ENCODE results near the gene MAPK11. TPM values are rescaled to one million over a fixed set of nuclear protein-coding genes. Genes with fewer than 3 reads are reported as not detected.

MAPK11 gene
- total and polyA plus RNA-seq, 10 of the 15 experiments (the other 5 are each of a cell fraction or from before 2014, with no cell fraction given), result 0.05 to 12.8 (median 3.7) TPM

DNA sequence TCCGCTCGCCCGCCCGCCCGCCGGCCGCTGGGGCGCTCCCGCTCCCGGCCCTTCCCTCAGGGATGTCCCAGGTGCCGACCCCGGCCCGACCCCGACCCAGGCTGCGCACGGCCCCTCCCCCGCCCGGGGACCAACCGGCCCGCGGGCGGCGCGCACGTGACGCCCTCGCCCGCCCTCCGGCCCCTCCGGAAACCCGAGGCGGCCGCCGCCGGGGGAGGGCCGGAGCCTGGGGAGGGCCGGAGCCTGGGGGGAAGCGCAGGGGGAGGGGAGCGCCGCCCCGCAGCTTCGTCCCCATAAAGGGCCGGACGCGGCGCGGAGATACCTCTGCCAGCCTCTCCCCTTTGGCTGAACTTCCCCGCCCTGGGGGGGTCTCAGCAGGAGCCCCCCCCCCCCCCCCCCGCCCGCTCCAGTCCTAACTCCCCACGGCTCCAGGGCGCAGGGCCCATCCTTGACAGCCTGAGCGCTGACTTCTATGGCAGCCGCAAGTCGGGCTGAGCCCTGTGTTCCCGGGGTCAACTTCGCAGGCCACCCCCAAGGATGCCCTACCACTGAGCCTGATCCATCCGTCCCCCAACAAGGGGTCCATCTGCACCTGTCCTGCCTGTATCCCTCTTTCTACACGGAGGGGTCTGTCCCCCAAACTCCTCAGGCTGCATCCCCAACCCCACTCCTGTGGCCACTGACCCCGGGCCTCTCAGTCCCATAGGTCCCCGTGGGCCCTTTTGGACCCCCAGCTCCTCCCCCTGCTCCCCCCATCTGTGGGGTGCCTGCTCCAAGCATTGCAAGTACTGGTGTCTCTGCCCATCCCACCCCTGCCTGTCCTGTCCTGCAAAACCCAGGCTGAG, 8.3 kb downstream of the MAPK11 start, which contains the start of gene MAPK12 (continued):
- no peak for TF ChIP-seq ZNF217 (IDR thresholded peaks at IDR 0.05)
- no peak for TF ChIP-seq LARP7 (IDR thresholded peaks at IDR 0.05)
- TF ChIP-seq EZH2 (IDR thresholded peaks at IDR 0.05; ENCODE audit: borderline replicate concordance, control insufficient read depth, low read depth, low read length), result no peak
- TF ChIP-seq SKIL (IDR thresholded peaks at IDR 0.05; ENCODE audit: low read depth, poor library complexity, severe bottlenecking), result no peak
- TF ChIP-seq SP1 (IDR thresholded peaks at IDR 0.05; ENCODE audit: low read depth, low read length), result no peak
- TF ChIP-seq HDGF (IDR thresholded peaks at IDR 0.05), result no peak
- no peak for TF ChIP-seq YY1 (IDR thresholded peaks at IDR 0.05; ENCODE audit: low read depth, low read length)
- TF ChIP-seq IRF4 (IDR thresholded peaks at IDR 0.05; ENCODE audit: low read depth, low read length), result no peak
- TF ChIP-seq SMARCA5 (IDR thresholded peaks at IDR 0.05), result 0 out of 2 replicates have a peak, but pooled peaks have one; percentile 11
- TF ChIP-seq, protein P1, sequence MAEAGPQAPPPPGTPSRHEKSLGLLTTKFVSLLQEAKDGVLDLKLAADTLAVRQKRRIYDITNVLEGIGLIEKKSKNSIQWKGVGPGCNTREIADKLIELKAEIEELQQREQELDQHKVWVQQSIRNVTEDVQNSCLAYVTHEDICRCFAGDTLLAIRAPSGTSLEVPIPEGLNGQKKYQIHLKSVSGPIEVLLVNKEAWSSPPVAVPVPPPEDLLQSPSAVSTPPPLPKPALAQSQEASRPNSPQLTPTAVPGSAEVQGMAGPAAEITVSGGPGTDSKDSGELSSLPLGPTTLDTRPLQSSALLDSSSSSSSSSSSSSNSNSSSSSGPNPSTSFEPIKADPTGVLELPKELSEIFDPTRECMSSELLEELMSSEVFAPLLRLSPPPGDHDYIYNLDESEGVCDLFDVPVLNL (IDR thresholded peaks at IDR 0.05; ENCODE audit: low read depth, low read length), result no peak
- TF ChIP-seq STAT3 (IDR thresholded peaks at IDR 0.05; ENCODE audit: low read depth, low read length), result no peak
- TF ChIP-seq NFYB (IDR thresholded peaks at IDR 0.05; ENCODE audit: insufficient read depth, low read depth, low read length), result no peak
- TF ChIP-seq GATAD2B (conservative IDR thresholded peaks at IDR 0.05; ENCODE audit: low read depth), result 0 out of 2 replicates have a peak, but pooled peaks have one; percentile 18
- TF ChIP-seq CHD4 (IDR thresholded peaks at IDR 0.05), result no peak
- TF ChIP-seq BHLHE40 (IDR thresholded peaks at IDR 0.05; ENCODE audit: borderline replicate concordance in 1 of 2, low read depth in 2 of 2, low read length in 1 of 2), result peak; percentile 88 to 96
- no peak for TF ChIP-seq RCOR1 (conservative IDR thresholded peaks at IDR 0.05; ENCODE audit: low read depth, low read length)
- no peak for TF ChIP-seq RFX5 (IDR thresholded peaks at IDR 0.05; ENCODE audit: low read depth, low read length)
- TF ChIP-seq TCF7 (IDR thresholded peaks at IDR 0.05; ENCODE audit: borderline replicate concordance), result no peak
- TF ChIP-seq EED (IDR thresholded peaks at IDR 0.05; ENCODE audit: low read depth), result no peak

Measured in GM12878 (cell line).